Central memory CD4-positive, alpha-beta T cell (primary cell): Measurements from ENCODE around the gene FBXO45.
"Not testable (repeated sequence)": the region's sequence is repeated elsewhere in the genome, so short reads cannot be mapped to it uniquely, and the experiment has no call there.

ENCODE experiments used
- DNase-seq: peaks from one replicate; pipeline ENCODE4 v3.0.0; 2022
- total RNA-seq, 3 experiments: gene quantifications; one replicate each; lab custom pipeline; 2026; lab: John Stamatoyannopoulos, UW

The FBXO45 gene, protein sequence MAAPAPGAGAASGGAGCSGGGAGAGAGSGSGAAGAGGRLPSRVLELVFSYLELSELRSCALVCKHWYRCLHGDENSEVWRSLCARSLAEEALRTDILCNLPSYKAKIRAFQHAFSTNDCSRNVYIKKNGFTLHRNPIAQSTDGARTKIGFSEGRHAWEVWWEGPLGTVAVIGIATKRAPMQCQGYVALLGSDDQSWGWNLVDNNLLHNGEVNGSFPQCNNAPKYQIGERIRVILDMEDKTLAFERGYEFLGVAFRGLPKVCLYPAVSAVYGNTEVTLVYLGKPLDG
- 15.2 to 78.6 (median 50.9) reads per million in 3 experiments for total RNA-seq

DNA sequence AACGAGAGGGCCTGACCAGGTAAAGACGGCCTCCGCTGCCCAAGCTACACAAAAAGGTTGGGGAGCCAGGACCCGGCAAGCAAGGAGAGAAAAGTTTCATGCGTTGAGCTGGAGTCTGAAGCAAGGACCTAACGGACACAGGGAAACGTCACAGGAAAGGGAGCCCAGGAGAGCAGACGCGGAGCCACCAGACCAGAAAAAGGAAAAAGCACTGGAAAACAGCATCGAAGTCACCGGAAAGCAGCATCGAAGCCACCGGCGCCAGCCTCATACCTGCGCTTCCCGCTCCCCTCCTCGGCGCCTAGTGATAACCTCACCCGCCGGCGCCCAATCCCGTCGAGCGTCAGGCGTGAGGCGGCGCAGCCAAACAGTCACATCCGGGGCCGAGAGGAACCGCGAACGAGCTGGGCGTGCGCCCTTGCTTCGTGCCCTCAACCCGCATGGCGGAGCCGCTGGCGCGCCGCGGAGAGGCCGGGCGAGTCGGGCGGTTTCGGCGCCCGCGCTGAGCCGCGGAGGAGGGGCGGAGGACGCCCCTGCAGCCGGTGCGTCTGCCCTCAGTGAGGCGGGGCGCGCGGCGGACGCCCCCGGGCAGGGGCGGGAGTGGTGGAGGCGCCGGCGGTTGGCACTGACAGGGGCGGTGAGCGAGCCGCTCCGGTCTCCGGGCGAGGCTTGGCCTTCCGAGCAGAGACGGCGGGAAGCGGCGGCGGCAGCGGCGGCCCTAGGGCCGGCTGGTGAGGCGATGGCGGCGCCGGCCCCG lies at the start of gene FBXO45, which contains the start of gene WDR53:
Gene FBXO45 (plus strand): TSS at position 415 of the 757 bp plus-strand sequence. CDS start 325 bp downstream, at position 740.
Gene WDR53 (minus strand): TSS at position 309 of the 757 bp plus-strand sequence. CDS start 7,079 bp downstream, outside the sequence.
- peak; percentile 97 for DNase-seq

DNA sequence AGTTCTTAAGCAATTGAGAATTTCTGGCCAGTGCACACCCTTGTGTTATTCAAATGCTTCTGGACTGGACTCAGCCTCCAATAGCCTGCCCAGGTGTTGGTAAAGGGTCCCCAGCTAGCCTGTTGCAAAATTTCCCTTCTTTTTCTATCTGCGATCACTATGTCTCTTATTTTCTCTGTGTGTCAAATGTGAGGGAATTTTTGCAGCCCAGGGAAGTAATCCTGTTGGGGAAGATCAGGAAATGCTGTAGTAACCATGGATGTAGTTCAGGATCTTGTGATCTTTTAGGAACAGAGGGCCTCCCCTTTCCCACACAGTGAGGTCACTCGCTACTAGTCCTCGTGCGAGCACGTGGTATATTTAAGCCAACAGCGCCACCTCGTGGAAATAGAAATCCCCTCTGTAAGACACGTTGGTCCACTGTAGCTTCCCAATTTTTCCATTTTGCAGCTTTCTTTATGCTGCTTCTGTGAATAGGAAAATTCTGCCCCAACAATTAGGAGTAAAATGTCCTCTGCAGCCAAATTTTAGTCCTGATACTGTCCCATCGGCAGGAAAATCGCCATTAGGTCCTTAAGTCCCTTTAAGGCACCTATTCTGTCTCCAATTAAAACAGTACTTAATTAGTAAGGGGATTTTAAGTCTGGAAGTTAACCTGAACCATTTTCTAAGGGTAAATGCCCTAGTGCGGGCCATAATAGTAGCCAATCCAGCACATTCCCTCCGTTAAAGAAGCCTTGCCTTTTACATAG lies 49.3 kb upstream of the FBXO45 start:
- peak; percentile 40 for DNase-seq

DNA sequence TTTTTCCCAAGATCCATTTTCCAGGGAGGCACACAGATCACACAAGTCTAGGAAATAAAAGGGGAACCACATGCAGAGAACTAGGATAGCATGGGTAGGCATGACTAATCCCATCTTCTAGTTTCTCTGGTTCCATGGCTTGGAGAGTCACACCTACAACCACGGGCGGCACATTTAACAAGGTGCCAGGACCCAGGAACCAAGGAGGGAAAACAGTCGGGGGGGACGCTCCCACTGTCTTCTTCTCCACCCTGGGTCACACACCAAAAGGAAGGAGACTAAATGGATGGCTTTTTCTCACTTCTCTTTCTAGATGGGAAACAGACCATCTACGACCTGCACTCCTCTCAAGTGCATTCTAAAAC lies 48.8 kb upstream of the FBXO45 start:
- no peak for DNase-seq

DNA sequence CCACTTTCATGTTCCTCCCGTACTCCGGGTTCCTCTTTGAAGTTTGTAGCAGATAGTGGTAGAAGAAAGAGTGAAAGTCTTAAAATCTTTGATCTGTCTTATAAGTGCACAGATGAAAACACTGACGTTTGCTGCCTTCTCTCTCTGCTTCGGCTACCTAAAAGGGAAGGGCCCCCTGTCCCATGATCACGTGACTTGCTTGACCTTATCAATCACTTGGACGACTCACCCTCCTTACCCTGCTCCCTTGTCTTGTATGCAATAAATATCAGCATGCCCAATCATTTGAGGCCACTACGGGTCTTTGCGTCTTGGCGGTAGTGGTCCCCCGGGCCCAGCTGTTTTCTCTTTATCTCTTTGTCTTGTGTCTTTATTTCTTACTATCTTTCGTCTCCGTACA lies 47.2 kb upstream of the FBXO45 start:
- DNase-seq = not testable (repeated sequence)

DNA sequence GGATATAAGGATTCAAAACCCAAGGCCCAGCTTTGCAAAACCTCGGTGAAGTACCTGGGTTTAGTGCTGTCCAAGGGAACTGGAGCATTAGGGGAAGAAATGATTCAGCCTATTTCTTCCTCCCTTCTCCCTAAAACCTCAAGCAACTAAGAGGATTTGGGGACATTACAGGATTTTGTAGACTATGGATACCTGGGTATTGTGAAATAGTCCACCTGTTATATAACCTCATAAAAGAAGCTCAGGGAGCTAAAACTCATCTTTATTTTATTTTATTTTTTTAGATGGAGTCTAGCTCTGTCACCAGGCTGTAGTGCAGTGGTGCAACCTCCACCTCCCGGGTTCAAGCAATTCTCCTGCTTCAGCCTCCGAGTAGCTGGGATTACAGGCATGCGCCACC lies 44.6 kb upstream of the FBXO45 start:
- no peak for DNase-seq

DNA sequence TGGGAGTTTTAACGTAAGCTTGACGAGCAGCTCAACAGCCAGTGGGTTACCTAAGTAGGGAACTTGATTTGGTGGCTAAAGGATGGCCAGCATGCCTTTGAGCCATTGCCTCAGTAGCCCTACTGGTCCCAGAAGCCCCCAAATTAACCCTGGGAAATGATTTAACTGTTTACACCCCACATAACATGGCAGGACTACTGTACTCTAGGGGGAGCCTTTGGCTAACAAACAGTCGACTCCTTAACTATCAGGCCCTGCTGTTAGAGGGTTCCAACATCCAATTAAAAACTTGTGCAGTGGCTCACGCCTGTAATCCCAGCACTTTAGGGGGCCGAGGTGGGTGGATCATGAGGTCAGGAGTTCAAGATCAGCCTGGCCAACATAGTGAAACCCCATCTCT lies 43.9 kb upstream of the FBXO45 start:
- DNase-seq = no peak

DNA sequence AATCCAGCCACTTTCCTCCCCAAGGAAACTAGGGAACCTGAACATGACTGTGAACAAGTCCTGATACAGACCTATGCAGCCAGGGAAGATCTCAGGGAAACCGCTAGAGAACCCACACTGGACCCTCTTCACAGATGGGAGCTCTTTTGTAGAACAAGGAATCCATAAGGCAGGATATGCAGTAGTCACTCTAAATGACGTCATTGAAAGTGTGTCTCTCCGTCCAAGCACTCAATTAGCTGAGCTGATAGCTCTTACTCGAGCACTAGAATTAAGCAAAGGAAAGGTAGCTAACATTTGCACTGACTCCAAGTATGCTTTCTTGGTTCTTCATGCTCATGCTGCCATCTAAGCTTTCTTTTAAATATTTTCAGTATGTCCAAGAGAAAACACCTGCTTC lies 43.3 kb upstream of the FBXO45 start:
- no peak for DNase-seq

DNA sequence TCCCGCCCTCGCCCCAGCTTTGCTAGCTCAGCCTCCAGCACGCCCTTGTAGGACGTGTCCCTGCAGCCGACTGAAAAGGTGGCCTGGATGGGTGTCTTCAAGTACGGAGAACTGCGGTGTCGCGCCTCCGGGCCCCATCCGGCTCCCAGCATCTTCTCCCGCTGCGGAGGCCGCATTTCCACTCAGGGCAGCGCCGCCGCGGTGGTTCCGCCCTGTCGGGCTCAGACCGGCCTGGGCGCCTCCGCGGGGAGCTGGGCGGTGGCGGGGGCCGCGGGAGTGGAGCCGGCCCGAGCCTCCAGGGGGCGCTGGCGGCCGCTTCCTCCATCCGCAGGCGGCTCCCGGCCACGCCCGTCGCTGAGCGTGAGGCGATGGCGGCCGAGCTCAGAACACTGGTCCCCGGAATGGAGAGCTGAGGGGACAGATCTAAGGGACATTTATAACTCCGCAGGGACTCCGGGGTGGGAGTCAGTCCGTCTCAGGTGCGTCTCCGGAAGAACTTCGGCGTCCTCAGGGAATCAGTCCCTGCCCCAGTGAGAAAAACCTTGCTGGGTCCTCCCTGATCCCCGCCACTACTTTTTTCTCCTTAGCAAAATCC lies 39.7 kb upstream of the FBXO45 start:
- DNase-seq = peak; percentile 56

DNA sequence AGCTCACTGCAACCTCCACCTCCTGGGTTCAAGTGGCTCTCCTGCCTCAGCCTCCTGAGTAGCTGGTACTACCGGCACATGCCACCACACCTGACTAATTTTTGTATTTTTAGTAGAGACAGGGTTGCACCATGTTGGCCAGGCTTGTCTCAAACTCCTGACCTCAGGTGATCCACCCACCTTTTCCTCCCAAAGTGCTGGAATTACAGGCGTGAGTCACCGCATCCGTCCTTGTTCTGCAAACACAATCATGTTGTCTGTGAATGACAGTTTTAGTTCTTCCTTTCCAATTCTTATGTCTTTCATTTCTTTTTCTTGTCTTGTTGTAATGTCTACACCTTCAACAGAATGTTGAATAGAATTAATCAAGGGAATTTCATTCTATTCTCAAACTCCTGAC lies 37.0 kb upstream of the FBXO45 start:
- DNase-seq = no peak

DNA sequence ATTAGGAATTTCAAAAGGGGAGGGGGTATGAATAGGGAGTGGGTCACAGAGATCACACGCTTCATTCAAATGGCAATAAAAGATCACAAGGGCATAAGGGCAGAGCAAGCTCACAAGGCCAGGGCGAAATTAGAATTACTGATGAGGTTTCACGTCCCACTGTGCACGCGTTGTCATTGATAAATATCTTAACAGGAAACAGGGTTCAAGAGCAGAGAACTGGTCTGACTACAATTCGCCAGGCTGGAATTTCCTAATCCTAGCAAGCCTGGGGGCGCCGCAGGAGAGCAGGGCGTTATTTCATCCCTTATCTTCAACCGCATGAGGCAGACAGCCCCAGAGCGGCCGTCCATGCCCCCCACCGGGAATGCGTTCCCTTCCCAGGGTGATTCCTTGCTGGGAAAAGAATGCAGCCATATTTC lies 35.2 kb upstream of the FBXO45 start:
- DNase-seq = no peak

DNA sequence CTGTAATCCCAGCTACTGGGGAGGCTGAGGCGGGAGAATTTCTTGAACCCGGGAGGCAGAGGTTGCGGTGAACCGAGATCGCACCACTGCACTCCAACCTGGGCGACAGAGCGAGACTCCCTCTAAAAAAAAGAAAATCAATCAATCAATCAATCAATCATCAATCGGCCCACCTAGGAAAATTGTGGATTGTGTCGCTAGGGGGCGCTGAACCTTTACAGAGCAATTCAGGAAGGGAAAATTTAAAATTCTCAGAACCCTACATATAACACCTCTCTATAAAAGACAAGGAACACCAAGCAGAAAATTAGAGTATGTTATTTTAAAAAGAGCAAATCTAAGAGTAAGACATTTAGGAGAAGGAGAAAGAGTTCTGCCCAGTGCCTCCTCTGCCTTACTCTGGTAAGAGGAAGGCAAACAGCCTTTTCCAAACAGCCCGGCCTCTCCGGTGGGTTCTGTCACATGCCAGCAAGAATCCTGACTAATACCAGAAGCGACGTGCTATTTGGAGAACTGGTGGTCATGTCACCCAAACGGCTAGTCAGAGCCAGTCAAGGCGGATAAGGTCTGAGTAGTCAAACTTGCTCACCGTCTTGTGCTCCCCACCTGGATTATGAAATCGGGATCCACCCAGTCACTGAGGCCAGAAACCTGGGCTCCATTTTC lies 31.0 kb upstream of the FBXO45 start:
- DNase-seq = peak; percentile 39

DNA sequence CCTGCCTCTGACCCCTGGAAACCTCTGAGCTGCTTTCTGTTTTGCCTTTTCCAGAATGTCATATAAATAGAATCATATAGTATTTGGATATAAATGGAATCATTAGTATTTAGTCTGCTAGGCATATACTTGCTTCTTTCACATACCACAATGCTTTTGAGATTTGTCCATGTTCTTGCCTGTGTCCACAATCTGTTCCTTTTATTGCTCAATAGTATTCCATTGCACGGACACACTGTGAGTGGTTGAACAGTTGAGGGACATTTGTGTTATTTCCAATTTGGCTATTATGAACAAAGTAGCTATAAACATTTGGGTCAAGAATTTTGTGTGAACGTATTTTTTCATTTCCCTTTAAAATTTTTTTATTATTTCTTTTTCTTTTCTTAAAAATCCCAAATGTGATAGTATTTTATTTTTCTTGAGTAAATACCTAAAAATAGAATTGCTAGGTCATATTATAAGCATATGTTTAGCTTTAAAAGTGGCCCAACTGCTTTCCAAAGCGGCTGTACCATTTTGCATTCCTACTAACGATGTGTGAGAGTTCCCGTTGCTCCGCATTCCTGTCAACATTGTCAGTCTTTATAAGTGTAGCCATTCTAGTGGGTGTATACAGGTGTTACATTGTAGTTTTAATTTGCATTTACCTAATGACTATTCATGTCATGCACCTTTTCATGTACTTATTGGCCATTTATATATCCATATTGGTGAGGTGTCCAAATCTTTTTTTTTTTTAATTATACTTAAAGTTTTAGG lies 26.6 kb upstream of the FBXO45 start:
- no peak for DNase-seq

DNA sequence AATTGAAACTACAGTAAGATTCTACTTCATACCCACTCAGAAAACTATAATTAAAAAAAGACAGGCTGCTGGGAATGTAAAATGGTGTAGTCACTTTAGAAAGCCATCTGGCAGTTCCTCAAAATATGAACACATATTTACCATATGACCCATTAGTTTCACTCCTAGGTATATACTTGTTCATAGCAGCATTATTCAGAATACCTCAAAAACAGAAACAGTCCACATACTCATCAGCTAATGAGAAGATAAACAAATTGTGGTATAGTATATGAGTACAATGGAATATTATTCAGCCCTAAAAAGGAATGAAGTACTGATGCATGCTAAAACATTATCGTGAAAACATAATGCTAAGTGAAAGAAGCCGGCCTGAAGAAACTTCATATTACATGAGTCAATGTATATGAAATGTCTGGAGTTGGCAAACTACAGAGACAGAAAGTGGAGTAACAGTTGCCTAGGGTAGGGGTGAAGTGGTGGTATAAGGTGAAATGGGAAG lies 23.9 kb upstream of the FBXO45 start:
- no peak for DNase-seq

DNA sequence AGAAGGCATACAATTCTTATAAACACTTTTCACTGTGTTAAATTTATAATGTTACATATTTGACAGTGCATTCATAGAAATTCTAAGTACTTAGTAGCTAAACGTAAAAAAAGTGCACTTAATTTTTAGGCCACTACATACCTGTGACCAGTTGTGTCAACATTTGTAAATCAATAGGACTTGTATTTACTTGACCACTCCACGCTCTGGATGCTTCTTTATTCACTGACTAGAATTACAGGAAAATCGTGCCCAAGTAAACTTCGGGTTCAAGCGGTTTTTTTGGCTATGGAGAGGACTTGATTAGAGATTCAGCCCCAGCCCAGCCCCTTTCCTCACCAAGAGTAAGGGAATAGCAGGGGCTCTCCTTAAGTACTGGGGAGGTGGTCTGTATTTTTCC lies 21.9 kb upstream of the FBXO45 start:
- no peak for DNase-seq

DNA sequence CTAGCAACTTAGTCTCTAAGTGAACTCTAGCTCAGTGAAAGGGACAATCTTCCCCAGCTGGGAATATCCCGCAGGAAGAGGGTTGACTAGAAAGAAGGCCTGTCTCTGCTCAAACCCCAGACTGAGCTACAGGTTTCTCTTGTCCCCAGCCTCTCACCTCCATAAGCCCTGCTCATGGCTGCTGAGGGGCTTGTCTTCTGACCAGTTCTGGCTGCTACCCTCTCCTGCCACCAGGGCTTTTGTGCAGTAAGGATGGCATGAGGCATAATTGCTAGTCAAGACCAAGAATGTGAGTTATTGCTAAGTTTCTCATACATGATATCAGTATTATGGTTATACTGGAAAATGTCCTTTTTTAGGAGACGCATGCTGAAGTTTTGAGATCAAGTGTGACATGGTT lies 21.4 kb upstream of the FBXO45 start:
- DNase-seq = no peak

DNA sequence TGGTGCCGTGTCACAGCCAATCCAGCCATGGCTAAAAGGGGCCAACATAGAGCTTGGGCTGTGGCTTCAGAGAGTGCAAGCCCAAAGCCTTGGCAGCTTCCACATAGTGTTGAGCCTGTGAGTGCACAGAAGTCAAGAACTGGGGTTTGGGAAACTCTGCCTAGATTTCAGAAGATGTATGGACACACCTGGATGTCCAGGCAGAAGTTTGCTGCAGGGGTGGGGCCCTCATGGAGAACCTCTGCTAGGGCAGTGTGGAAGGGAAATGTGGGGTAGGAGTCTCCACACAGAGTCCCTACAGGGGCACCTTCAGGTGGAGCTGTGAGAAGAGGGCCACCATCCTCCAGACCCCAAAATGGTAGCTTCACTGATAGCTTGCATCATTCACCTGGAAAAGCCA lies 19.1 kb upstream of the FBXO45 start:
- not testable (repeated sequence) for DNase-seq

DNA sequence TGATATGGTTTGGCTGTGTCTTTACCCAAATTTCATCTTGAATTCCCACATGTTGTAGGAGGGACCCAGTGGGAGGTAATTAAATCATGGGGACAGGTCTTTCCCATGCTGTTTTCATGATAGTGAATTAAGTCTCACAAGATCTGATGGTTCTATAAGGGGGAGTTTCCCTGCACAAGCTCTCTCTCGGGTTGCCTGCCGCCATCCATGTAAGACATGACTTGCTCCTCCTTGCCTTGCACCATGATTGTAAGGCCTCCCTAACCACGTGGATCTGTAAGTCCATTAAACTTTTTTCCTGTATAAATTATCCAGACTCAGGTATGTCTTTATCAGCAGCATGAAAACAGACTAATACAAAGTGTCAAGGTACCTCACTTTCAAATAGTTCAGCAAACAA lies 18.3 kb upstream of the FBXO45 start:
- DNase-seq = not testable (repeated sequence)

DNA sequence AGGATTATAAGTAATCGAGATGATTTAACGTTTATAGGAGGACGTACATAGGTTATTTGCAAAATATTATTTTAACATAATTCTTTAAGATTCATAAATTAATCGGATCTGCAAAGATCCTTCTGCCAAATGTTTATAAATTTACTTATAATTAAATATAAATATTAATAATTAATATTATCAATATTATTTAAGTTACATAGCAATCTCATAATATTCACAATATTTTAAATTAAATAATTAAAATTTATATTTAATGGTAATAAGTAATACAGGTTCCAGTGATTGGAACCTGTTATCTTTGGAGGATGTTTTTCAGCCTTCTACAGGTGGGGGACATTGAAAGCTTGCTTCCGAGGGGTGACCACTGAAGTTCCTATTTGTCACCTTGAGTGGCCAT lies 16.2 kb upstream of the FBXO45 start:
- DNase-seq = no peak

DNA sequence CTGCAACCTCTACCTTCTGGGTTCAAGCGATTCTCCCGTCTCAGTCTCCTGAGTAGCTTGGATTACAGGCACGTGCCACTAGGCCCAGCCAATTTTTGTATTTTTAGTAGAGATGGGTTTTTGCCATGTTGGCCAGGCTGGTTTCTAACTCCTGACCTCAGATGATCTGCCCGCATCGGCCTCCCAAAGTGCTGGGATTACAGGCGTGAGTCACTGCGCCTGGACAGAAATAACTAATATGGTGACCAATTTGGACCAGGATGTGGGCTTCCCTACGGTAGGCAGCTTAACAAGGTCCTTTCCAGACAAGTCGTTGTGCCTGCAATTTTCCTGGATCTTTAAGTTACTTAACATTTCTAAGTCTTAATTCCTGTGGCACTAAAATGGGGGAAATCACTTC lies 14.9 kb upstream of the FBXO45 start:
- no peak for DNase-seq

DNA sequence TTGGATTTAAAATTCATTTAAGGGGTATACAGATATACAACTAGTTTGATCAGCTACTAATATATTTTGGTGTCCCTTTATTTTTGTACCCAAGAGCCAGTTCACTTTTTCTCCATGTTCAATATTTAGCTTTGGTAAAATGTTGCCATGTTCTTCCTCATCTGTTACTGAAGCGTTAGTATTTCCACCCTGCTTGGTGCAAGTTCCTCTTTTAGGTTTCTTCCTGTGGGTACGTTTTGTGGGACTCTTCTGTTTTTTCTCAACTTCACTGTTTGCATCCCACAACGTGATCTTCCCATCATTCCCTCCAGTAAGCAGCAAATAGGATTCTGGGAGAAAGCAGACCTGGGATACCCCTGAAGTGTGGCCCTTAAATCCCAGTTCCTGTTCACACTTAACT lies 14.3 kb upstream of the FBXO45 start:
- DNase-seq = no peak

DNA sequence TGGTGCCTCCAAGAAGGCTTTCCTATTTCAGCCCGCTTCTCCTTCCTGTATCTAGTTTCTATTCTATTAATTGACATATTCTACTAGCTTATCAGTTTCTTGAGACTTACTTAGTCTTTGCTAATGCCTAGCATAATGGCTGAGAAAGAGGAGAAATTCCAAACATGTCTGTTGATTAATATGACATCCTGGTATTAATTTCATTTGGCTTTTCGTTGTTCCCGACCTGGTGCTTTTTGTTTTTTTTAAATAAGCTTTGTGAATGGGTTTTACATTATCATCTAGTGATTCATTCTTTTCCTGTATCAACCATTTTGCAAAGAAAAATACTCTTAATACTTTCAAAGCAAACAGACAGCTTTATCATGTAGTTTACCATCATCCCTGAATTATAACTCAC lies 13.2 kb upstream of the FBXO45 start:
- no peak for DNase-seq

DNA sequence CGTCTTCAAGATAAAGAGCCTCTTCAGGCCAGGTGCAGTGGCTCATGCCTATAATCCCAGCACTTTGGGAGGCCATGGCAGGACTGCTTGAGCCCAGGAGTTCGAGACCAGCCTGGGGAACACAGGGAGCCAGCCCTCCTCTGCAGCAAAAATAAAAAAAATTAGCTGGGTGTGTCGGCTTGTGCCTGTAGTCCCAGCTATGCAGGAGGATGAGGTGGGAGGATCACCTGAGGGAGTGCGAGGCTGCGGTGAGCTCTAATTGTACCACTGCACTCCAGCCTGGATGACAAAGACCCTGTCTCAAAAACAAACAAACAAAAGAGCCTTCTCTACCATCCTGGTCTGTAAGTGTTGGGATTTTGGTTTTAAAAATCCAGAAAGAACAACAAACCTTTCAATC lies 11.2 kb upstream of the FBXO45 start:
- no peak for DNase-seq
